Stimulated activated memory B cell treated with anti-CD40 and anti-IgM and Interleukin-4, amounts not matched to agents 10 μg/mL and 1 μg/mL and 100 μg/mL, for 72 hours (primary cell): ENCODE data around the gene RNF10.
"Not testable (repeated sequence)": the region's sequence is repeated elsewhere in the genome, so short reads cannot be mapped to it uniquely, and the experiment has no call there.

Experiments used
- ATAC-seq: fragments of 150-1000 bp; cut with Tn5 transposase; 2 replicates; pipeline ENCODE4 v1.10.0; 2021
- H3K27ac Mint-ChIP-seq: one replicate; pipeline ENCODE4 v1.8.0; 2022; ENCODE audit warnings: mild to moderate bottlenecking, mixed read lengths
- H3K27me3 Mint-ChIP-seq: one replicate; pipeline ENCODE4 v1.8.0; 2022; ENCODE audit warnings: mixed read lengths
- H3K36me3 Mint-ChIP-seq: one replicate; pipeline ENCODE4 v1.8.0; 2022; ENCODE audit warnings: mixed read lengths
- H3K4me1 Mint-ChIP-seq: one replicate; pipeline ENCODE4 v1.8.0; 2022; ENCODE audit warnings: mixed read lengths
- H3K4me3 Mint-ChIP-seq: one replicate; pipeline ENCODE4 v1.8.0; 2022; ENCODE audit warnings: mild to moderate bottlenecking, moderate library complexity, mixed read lengths
- H3K9me3 Mint-ChIP-seq: one replicate; pipeline ENCODE4 v1.8.0; 2022; ENCODE audit warnings: mixed read lengths

RNF10 gene

GRCh38 chr12:120504587-120504986 is 29.6 kb upstream of the RNF10 start:
- no peak for ATAC-seq
- Mint-ChIP-seq H3K27ac (no peak overlapping the region), H3K4me3 (no peak overlapping the region), H3K9me3 (no peaks in the 10 kb centered on the region), H3K27me3 (no peaks in the 10 kb centered on the region), H3K36me3 (peaks cover 38% of the 10 kb centered on the region), H3K4me1 (no peaks in the 10 kb centered on the region)

GRCh38 chr12:120508537-120508936 is 25.6 kb upstream of the RNF10 start:
- peaks cover 41% of the 10 kb centered on the region for H3K36me3 Mint-ChIP-seq
- no peaks in the 10 kb centered on the region for H3K9me3 Mint-ChIP-seq
- H3K27ac Mint-ChIP-seq = no peak overlapping the region
- ATAC-seq = no peak
- no peaks in the 10 kb centered on the region for H3K27me3 Mint-ChIP-seq
- H3K4me3 Mint-ChIP-seq = no peak overlapping the region
- H3K4me1 Mint-ChIP-seq = no peaks in the 10 kb centered on the region

GRCh38 chr12:120514002-120514401 is 20.2 kb upstream of the RNF10 start:
- Mint-ChIP-seq H3K36me3 (peaks cover 51% of the 10 kb centered on the region), H3K9me3 (no peaks in the 10 kb centered on the region), H3K4me3 (no peak overlapping the region), H3K27ac (no peak overlapping the region), H3K4me1 (no peaks in the 10 kb centered on the region), H3K27me3 (no peaks in the 10 kb centered on the region)
- no peak for ATAC-seq

- Mint-ChIP-seq H3K4me1 (no peaks in the 10 kb centered on the region), H3K4me3 (no peak overlapping the region), H3K27ac (no peak overlapping the region), H3K27me3 (no peaks in the 10 kb centered on the region), H3K9me3 (no peaks in the 10 kb centered on the region), H3K36me3 (peaks cover 40% of the 10 kb centered on the region)
- no peak for ATAC-seq
Observed at GRCh38 chr12:120515496-120515895, 18.7 kb upstream of the RNF10 start.

- H3K4me1 Mint-ChIP-seq, H3K4me3 Mint-ChIP-seq: not testable (repeated sequence)
Observed at GRCh38 chr12:120519324-120519723, 14.8 kb upstream of the RNF10 start.

GRCh38 chr12:120522568-120522967 is 11.6 kb upstream of the RNF10 start:
- Mint-ChIP-seq H3K27me3 (no peaks in the 10 kb centered on the region), H3K36me3 (no peaks in the 10 kb centered on the region), H3K4me3 (no peak overlapping the region), H3K27ac (no peak overlapping the region), H3K4me1 (no peaks in the 10 kb centered on the region), H3K9me3 (no peaks in the 10 kb centered on the region)
- ATAC-seq = no peak

More at GRCh38 chr12:120519324-120519723, 14.8 kb upstream of the RNF10 start:
- not testable (repeated sequence) for H3K27me3 Mint-ChIP-seq, H3K27ac Mint-ChIP-seq, H3K9me3 Mint-ChIP-seq, ATAC-seq
- peaks cover 22% of the 10 kb centered on the region for H3K36me3 Mint-ChIP-seq

GRCh38 chr12:120528861-120529525 is 5.2 kb upstream of the RNF10 start, which contains the start of gene COQ5:
COQ5 (minus strand) TSS chr12:120529158; CDS start chr12:120529141, 17 bp downstream.
- no peaks in the 10 kb centered on the region for H3K36me3 Mint-ChIP-seq
- H3K27ac Mint-ChIP-seq = peak within 1 kb of the TSS; percentile 97
- H3K27me3 Mint-ChIP-seq = no peaks in the 10 kb centered on the region
- H3K4me1 Mint-ChIP-seq = peaks cover 18% of the 10 kb centered on the region
- peak; percentile 96 for ATAC-seq
- peak within 1 kb of the TSS; percentile 100 for H3K4me3 Mint-ChIP-seq
- H3K9me3 Mint-ChIP-seq = no peaks in the 10 kb centered on the region

GRCh38 chr12:120529641-120530417 is 4.3 kb upstream of the RNF10 start:
- H3K9me3 Mint-ChIP-seq = no peaks in the 10 kb centered on the region

GRCh38 chr12:120530418-120530761 is 3.8 kb upstream of the RNF10 start:
- H3K9me3 Mint-ChIP-seq, H3K36me3 Mint-ChIP-seq, ATAC-seq, H3K27me3 Mint-ChIP-seq, H3K27ac Mint-ChIP-seq: not testable (repeated sequence)
- Mint-ChIP-seq H3K4me3 (peak overlapping the region; percentile 100), H3K4me1 (peaks cover 18% of the 10 kb centered on the region)

More at GRCh38 chr12:120529641-120530417, 4.3 kb upstream of the RNF10 start:
- Mint-ChIP-seq H3K4me1 (peaks cover 18% of the 10 kb centered on the region), H3K4me3 (peak overlapping the region; percentile 100), H3K27ac (peak overlapping the region; percentile 97), H3K36me3 (no peaks in the 10 kb centered on the region), H3K27me3 (no peaks in the 10 kb centered on the region)
- ATAC-seq = no peak

GRCh38 chr12:120532701-120533238 is 1.4 kb upstream of the RNF10 start:
- Mint-ChIP-seq H3K9me3 (no peaks in the 10 kb centered on the region), H3K27ac (peak overlapping the region; percentile 24), H3K36me3 (peaks cover 7% of the 10 kb centered on the region), H3K4me1 (peaks cover 39% of the 10 kb centered on the region), H3K4me3 (no peak overlapping the region), H3K27me3 (no peaks in the 10 kb centered on the region)
- no peak for ATAC-seq

- peaks cover 7% of the 10 kb centered on the region for H3K36me3 Mint-ChIP-seq
Observed at GRCh38 chr12:120534703-120535655, 823 bp downstream of the RNF10 start.

GRCh38 chr12:120536064-120536791 is 2.1 kb downstream of the RNF10 start:
- no peaks in the 10 kb centered on the region for H3K9me3 Mint-ChIP-seq
- H3K4me1 Mint-ChIP-seq = peaks cover 55% of the 10 kb centered on the region
- H3K27me3 Mint-ChIP-seq = no peaks in the 10 kb centered on the region
- peak overlapping the region; percentile 99 for H3K4me3 Mint-ChIP-seq
- H3K36me3 Mint-ChIP-seq = peaks cover 7% of the 10 kb centered on the region
- peak overlapping the region; percentile 63 for H3K27ac Mint-ChIP-seq
- no peak for ATAC-seq

More at GRCh38 chr12:120534703-120535655, 823 bp downstream of the RNF10 start:
- no peaks in the 10 kb centered on the region for H3K27me3 Mint-ChIP-seq
- no peaks in the 10 kb centered on the region for H3K9me3 Mint-ChIP-seq
- H3K4me1 Mint-ChIP-seq = peaks cover 45% of the 10 kb centered on the region
- peak; percentile 73 for ATAC-seq
- peak overlapping the region; percentile 99 for H3K4me3 Mint-ChIP-seq
- H3K27ac Mint-ChIP-seq = peak overlapping the region; percentile 99

GRCh38 chr12:120537856-120538220 is 3.7 kb downstream of the RNF10 start:
- Mint-ChIP-seq H3K4me1 (peaks cover 60% of the 10 kb centered on the region), H3K27ac (peak overlapping the region; percentile 77), H3K9me3 (no peaks in the 10 kb centered on the region), H3K36me3 (peaks cover 7% of the 10 kb centered on the region), H3K27me3 (no peaks in the 10 kb centered on the region), H3K4me3 (peak overlapping the region; percentile 99)
- ATAC-seq = no peak
